Activated CD8-positive, alpha-beta T cell treated with anti-CD3 and anti-CD28 coated beads, Interleukin-2, amount 10 ng/mL, durations not matched to agents 7 days and 5 days (primary cell): ENCODE measurements around the gene DSC1. TPM values are rescaled to one million over a fixed set of nuclear protein-coding genes. Genes with fewer than 3 reads are reported as not detected.
A peak's percentile ranks its signal among the peaks of the same experiment; 100 is the strongest.

Source experiments
- ATAC-seq: fragments of 150-1000 bp; cut with Tn5 transposase; one replicate; pipeline ENCODE4 v1.10.0; 2021; ENCODE audit warnings: moderate library complexity
- CTCF ChIA-PET: fragments of 350-600 bp; sonication (Branson Sonifier 250); formaldehyde crosslinking; loops from one replicate; lab custom pipeline; 2021; ENCODE audit warnings: antibody characterized with exemption; lab: Charles Lee
- POLR2A ChIA-PET: fragments of 350-600 bp; sonication (Branson Sonifier 250); formaldehyde crosslinking; loops from one replicate; lab custom pipeline; 2021; ENCODE audit warnings: antibody characterized with exemption; lab: Charles Lee
- DNase-seq: peaks from one replicate; pipeline ENCODE4 v3.0.0-alpha.2; 2020
- H3K27ac Mint-ChIP-seq: one replicate; pipeline ENCODE4 v1.8.0; 2021; ENCODE audit warnings: mild to moderate bottlenecking, mixed read lengths
- H3K27me3 Mint-ChIP-seq: one replicate; pipeline ENCODE4 v1.8.0; 2021; ENCODE audit warnings: low read depth, mixed read lengths
- H3K36me3 Mint-ChIP-seq: one replicate; pipeline ENCODE4 v1.8.0; 2021; ENCODE audit warnings: low read depth, mixed read lengths
- H3K4me1 Mint-ChIP-seq: one replicate; pipeline ENCODE4 v1.8.0; 2021; ENCODE audit warnings: low read depth, mixed read lengths
- H3K4me3 Mint-ChIP-seq: one replicate; pipeline ENCODE4 v1.8.0; 2021; ENCODE audit warnings: mild to moderate bottlenecking, mixed read lengths
- H3K9me3 Mint-ChIP-seq: one replicate; pipeline ENCODE4 v1.8.0; 2022; ENCODE audit warnings: mixed read lengths; ENCODE audit not compliant: insufficient read depth
- total RNA-seq, 2 experiments: library from RNA; stranded (reverse); gene quantifications; one replicate each; pipeline ENCODE4 v1.2.3, GENCODE V29; 2021

DSC1 gene, protein sequence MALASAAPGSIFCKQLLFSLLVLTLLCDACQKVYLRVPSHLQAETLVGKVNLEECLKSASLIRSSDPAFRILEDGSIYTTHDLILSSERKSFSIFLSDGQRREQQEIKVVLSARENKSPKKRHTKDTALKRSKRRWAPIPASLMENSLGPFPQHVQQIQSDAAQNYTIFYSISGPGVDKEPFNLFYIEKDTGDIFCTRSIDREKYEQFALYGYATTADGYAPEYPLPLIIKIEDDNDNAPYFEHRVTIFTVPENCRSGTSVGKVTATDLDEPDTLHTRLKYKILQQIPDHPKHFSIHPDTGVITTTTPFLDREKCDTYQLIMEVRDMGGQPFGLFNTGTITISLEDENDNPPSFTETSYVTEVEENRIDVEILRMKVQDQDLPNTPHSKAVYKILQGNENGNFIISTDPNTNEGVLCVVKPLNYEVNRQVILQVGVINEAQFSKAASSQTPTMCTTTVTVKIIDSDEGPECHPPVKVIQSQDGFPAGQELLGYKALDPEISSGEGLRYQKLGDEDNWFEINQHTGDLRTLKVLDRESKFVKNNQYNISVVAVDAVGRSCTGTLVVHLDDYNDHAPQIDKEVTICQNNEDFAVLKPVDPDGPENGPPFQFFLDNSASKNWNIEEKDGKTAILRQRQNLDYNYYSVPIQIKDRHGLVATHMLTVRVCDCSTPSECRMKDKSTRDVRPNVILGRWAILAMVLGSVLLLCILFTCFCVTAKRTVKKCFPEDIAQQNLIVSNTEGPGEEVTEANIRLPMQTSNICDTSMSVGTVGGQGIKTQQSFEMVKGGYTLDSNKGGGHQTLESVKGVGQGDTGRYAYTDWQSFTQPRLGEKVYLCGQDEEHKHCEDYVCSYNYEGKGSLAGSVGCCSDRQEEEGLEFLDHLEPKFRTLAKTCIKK
- total RNA-seq, result under 1 TPM; 0.13 to 0.16 TPM

GRCh38 chr18:31162825-31163435 is at the start of gene DSC1:
Gene DSC1 (minus strand): TSS chr18:31162856. CDS start chr18:31162594, 262 bp downstream.
- peak within 1 kb of the TSS; percentile 13 for H3K4me3 Mint-ChIP-seq
- H3K36me3 Mint-ChIP-seq, result no peaks in the 10 kb centered on the region
- DNase-seq, result no peak
- peaks cover 12% of the 10 kb centered on the region for H3K4me1 Mint-ChIP-seq
- no peaks in the 10 kb centered on the region for H3K27me3 Mint-ChIP-seq
- peak within 1 kb of the TSS; percentile 80 for H3K27ac Mint-ChIP-seq
- ATAC-seq, result peak; percentile 23
- POLR2A ChIA-PET, result no interaction called here
- CTCF ChIA-PET, result no interaction called here
- peaks cover 3% of the 10 kb centered on the region for H3K9me3 Mint-ChIP-seq

- Mint-ChIP-seq H3K27me3 (no peaks in the 10 kb centered on the region), H3K27ac (no peak overlapping the region), H3K9me3 (no peaks in the 10 kb centered on the region), H3K4me1 (no peaks in the 10 kb centered on the region), H3K36me3 (no peaks in the 10 kb centered on the region), H3K4me3 (no peak overlapping the region)
- POLR2A ChIA-PET, result no interaction called here
- no peak for ATAC-seq
- CTCF ChIA-PET, result no interaction called here
- DNase-seq, result no peak
Observed at GRCh38 chr18:31211047-31211446, 48.4 kb upstream of the DSC1 start.

DNA sequence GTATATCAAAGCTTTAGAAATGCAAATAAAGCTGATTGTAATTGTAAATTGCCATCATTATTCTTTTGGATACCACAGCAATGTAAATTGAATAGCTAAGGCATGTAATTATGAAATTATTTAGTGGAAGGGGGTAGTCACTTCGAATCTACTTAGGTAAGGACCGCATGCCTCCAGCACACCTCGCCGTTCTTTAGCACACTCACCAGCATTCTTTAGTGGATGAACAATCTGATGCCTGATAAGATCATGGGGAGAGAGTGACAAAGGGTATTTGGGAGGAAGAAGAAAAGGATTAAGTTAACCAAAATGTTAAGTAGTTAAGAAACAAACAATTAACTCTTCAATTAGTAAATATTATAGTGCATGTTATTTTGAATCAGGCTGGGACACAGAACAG is 46.4 kb upstream of the DSC1 start:
- H3K4me3 Mint-ChIP-seq, result no peak overlapping the region
- H3K9me3 Mint-ChIP-seq, result no peaks in the 10 kb centered on the region
- no peak overlapping the region for H3K27ac Mint-ChIP-seq
- CTCF ChIA-PET, result no interaction called here
- H3K4me1 Mint-ChIP-seq, result no peaks in the 10 kb centered on the region
- no peaks in the 10 kb centered on the region for H3K36me3 Mint-ChIP-seq
- DNase-seq (no peak), ATAC-seq (no peak)
- no peaks in the 10 kb centered on the region for H3K27me3 Mint-ChIP-seq
- POLR2A ChIA-PET, result no interaction called here

- H3K9me3 Mint-ChIP-seq, result no peaks in the 10 kb centered on the region
- CTCF ChIA-PET, result no interaction called here
- POLR2A ChIA-PET, result no interaction called here
- H3K36me3 Mint-ChIP-seq, result no peaks in the 10 kb centered on the region
- no peaks in the 10 kb centered on the region for H3K4me1 Mint-ChIP-seq
- no peak overlapping the region for H3K27ac Mint-ChIP-seq
- ATAC-seq (no peak), DNase-seq (no peak)
- no peaks in the 10 kb centered on the region for H3K27me3 Mint-ChIP-seq
- no peak overlapping the region for H3K4me3 Mint-ChIP-seq
Observed at GRCh38 chr18:31207391-31207790, 44.7 kb upstream of the DSC1 start.

DNA sequence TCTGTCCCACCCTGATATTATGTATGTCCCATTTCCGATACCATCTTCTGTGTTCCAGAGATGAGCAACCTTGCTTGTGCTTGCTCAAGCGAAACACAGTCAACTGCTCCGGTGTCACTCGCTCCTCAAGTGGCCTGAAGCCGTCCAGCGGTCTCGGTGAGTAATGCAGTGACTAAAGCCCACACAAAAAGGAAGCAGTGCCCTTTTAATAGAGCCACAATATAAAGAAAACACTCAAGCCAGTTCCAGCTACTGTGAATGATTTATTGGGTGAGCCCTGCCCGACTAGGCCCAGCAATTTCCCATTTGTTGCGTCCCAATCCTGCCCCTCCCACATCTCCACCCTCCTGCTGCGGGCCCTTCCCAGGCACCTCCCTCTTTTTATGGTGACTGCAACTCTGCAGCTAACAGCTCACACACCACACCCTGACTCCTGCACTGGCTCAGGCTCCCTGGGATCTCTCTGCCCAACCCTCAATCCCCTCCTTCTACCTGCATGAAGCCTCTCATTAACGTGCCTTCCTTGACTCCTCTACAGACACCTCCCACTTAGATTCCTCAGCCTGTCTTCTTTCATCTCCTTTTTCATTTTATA is 44.2 kb upstream of the DSC1 start:
- Mint-ChIP-seq H3K9me3 (no peaks in the 10 kb centered on the region), H3K4me1 (no peaks in the 10 kb centered on the region)

DNA sequence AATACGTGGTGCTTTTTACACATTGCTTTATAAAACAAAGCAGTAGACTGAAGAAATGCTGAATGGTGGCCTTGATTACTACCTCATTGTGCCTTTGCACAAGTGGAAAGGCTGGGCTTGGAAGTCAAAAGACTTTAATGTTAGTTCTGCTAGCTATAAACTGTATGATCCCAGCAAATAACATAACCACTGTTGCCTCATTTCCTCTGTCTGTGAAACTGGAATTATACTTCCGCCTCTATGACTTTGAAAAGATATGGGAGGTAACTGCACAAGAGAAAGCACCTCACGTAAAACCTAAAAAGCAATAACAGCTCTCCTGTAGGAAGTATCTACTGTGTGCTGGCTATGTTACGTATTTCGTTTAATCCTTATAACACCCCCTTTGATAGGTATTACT is 43.4 kb upstream of the DSC1 start:
- H3K27ac Mint-ChIP-seq, result no peak overlapping the region

More for the DNA sequence above, 44.2 kb upstream of the DSC1 start:
- no peak for DNase-seq
- no peaks in the 10 kb centered on the region for H3K27me3 Mint-ChIP-seq
- ChIA-PET POLR2A (no interaction called here), CTCF (interaction anchor here (1.0 kb wide), 1 partner anchor 10 kb away, joined by 3 read pairs; no protein-coding TSS in a partner anchor)
- no peak overlapping the region for H3K27ac Mint-ChIP-seq
- H3K4me3 Mint-ChIP-seq, result no peak overlapping the region
- no peaks in the 10 kb centered on the region for H3K36me3 Mint-ChIP-seq
- no peak for ATAC-seq

GRCh38 chr18:31205273-31205672 is 42.6 kb upstream of the DSC1 start:
- Mint-ChIP-seq H3K4me3 (no peak overlapping the region), H3K36me3 (no peaks in the 10 kb centered on the region), H3K27ac (no peak overlapping the region), H3K27me3 (no peaks in the 10 kb centered on the region), H3K4me1 (no peaks in the 10 kb centered on the region), H3K9me3 (no peaks in the 10 kb centered on the region)
- ATAC-seq (no peak), DNase-seq (no peak)
- CTCF ChIA-PET, result no interaction called here
- POLR2A ChIA-PET, result no interaction called here

More for the DNA sequence above, 43.4 kb upstream of the DSC1 start:
- no peak for ATAC-seq
- no peak for DNase-seq
- no peaks in the 10 kb centered on the region for H3K4me1 Mint-ChIP-seq
- H3K4me3 Mint-ChIP-seq, result no peak overlapping the region
- no peaks in the 10 kb centered on the region for H3K27me3 Mint-ChIP-seq
- ChIA-PET CTCF (interaction anchor here (1.0 kb wide), 1 partner anchor 9 kb away, joined by 3 read pairs; no protein-coding TSS in a partner anchor), POLR2A (no interaction called here)
- no peaks in the 10 kb centered on the region for H3K36me3 Mint-ChIP-seq
- no peaks in the 10 kb centered on the region for H3K9me3 Mint-ChIP-seq

GRCh38 chr18:31204833-31205232 is 42.2 kb upstream of the DSC1 start:
- POLR2A ChIA-PET, result interaction anchor here (0.7 kb wide), 1 partner anchor 32 kb away, joined by 3 read pairs; no protein-coding TSS in a partner anchor
- ATAC-seq, result no peak
- DNase-seq, result no peak
- Mint-ChIP-seq H3K27me3 (no peaks in the 10 kb centered on the region), H3K9me3 (no peaks in the 10 kb centered on the region), H3K36me3 (no peaks in the 10 kb centered on the region), H3K4me1 (no peaks in the 10 kb centered on the region), H3K4me3 (no peak overlapping the region), H3K27ac (no peak overlapping the region)
- CTCF ChIA-PET, result no interaction called here

DNA sequence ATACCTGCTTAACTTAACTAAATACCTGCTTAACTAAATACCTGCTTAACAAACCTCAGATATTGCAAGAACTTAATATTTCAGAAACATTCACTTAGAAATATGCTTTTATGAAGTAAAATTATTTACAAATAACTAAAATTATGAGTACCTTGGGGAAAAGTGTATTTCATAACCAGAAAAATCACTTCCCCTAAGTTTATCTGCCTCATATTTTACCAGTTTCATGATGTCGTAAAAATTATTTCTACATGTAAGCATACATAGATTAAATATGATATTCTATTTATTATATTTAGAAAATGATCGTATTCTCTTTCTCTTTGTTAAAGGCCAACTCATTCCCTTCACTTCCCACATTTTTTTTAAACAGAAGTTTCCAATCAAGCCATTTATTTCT is 41.5 kb upstream of the DSC1 start:
- ChIA-PET CTCF (no interaction called here), POLR2A (no interaction called here)
- H3K9me3 Mint-ChIP-seq, result no peaks in the 10 kb centered on the region
- no peaks in the 10 kb centered on the region for H3K36me3 Mint-ChIP-seq
- DNase-seq, result no peak
- ATAC-seq, result no peak
- H3K4me1 Mint-ChIP-seq, result no peaks in the 10 kb centered on the region
- H3K27me3 Mint-ChIP-seq, result no peaks in the 10 kb centered on the region
- no peak overlapping the region for H3K27ac Mint-ChIP-seq
- no peak overlapping the region for H3K4me3 Mint-ChIP-seq

- DNase-seq, result no peak
- CTCF ChIA-PET, result no interaction called here
- ATAC-seq, result no peak
- H3K27me3 Mint-ChIP-seq, result no peaks in the 10 kb centered on the region
- H3K4me3 Mint-ChIP-seq, result no peak overlapping the region
- H3K4me1 Mint-ChIP-seq, result no peaks in the 10 kb centered on the region
- POLR2A ChIA-PET, result no interaction called here
- no peaks in the 10 kb centered on the region for H3K9me3 Mint-ChIP-seq
- H3K36me3 Mint-ChIP-seq, result no peaks in the 10 kb centered on the region
- no peak overlapping the region for H3K27ac Mint-ChIP-seq
Observed at GRCh38 chr18:31203794-31204148, 41.1 kb upstream of the DSC1 start.

GRCh38 chr18:31203096-31203793 is 40.6 kb upstream of the DSC1 start:
- no peaks in the 10 kb centered on the region for H3K36me3 Mint-ChIP-seq
- CTCF ChIA-PET, result no interaction called here
- no peak overlapping the region for H3K27ac Mint-ChIP-seq
- POLR2A ChIA-PET, result no interaction called here
- no peaks in the 10 kb centered on the region for H3K9me3 Mint-ChIP-seq
- no peaks in the 10 kb centered on the region for H3K4me1 Mint-ChIP-seq
- no peaks in the 10 kb centered on the region for H3K27me3 Mint-ChIP-seq
- no peak for DNase-seq
- no peak for ATAC-seq
- H3K4me3 Mint-ChIP-seq, result no peak overlapping the region
